Esophagus squamous epithelium (tissue), 4 donors: Measurements from ENCODE around the gene TBC1D2B.

ENCODE experiments used
- CTCF ChIP-seq, 6 experiments: fragments of 450-650 bp in 4 of 6; fragments of 200-600 bp in 2 of 6; sonication (generic) in 2 of 6; IDR thresholded peaks; one replicate each; pipeline ENCODE4 v1.5.1; 2016 to 2019; ENCODE audit warnings: antibody characterized with exemption in 6 of 6, mild to moderate bottlenecking in 4 of 6, moderate library complexity in 4 of 6
- POLR2A ChIP-seq, 4 donors: fragments of 450-650 bp; IDR thresholded peaks; one replicate each; pipeline ENCODE4 v1.6.1; 2017; ENCODE audit warnings: antibody characterized with exemption in 4 of 4, mild to moderate bottlenecking in 4 of 4, moderate library complexity in 3 of 4

DNA sequence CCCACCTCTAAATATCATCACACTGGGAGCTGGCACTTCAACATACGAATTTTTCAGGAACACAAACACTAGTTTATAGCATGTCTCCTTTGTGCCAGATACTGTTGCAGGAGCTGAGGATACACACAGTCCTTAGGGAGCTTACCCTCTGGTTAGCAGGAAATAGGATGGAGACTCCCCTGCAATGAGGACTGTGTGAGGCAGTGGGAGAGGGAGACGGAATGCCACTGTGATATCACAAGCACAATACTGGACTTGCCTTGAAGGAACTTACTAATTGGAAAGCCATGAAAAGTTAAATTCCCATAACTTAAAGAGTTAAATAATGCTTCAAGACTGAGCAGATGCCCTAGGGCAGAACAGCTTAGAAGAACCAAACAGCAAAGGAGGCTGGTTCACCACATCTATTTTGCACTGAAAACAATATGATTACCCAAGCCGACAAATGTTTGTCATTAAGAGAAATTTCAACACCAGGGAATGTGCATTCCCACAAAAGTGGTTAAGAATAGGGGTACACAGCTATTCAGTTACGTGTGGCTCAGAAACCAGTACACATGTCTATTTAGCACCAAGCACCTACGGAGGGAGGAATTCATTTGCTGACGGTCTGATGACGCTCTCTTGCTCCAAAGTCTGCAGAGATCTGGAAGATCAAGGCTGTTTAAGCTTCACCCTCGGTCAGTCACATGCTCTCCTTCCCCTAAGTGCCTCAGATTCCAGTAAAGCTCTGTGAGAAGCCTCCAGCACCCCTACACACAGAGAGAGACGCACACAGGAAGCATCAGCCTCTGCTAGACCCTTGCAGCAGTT, 5.2 kb downstream of the TBC1D2B start:
- TF ChIP-seq CTCF (IDR thresholded peaks at IDR 0.05), result no peak
- TF ChIP-seq POLR2A (IDR thresholded peaks at IDR 0.05), result peak in 1 of 4 donors; percentile 30
